Non-pigmented ciliary epithelial cell (primary cell): Measurements from ENCODE around the gene TMEM182.
A peak's percentile ranks its signal among the peaks of the same experiment; 100 is the strongest.

Source experiments
- DNase-seq: peaks from one replicate; pipeline ENCODE4 v3.0.0-alpha.2; 2010; ENCODE audit warnings: low read depth

TMEM182 gene

DNA sequence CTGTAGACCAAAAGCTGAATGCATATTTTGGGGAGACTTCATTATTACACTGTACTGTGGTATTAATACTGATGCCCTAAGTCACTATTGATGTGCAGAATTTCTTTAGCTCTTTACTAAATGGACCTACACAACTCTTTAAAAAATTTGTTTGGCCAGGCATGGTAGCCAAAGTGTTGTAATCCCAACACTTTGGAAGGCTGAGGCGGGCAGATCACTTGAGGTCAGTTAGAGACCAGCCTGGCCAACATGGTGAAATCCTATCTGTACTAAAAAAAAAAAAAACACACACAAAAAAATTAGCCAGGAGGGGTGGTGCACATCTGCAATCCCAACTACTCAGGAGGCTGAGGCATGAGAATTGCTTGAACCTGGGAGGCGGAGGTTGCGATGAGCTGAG, 6.4 kb downstream of the TMEM182 start:
- no peak for DNase-seq

DNA sequence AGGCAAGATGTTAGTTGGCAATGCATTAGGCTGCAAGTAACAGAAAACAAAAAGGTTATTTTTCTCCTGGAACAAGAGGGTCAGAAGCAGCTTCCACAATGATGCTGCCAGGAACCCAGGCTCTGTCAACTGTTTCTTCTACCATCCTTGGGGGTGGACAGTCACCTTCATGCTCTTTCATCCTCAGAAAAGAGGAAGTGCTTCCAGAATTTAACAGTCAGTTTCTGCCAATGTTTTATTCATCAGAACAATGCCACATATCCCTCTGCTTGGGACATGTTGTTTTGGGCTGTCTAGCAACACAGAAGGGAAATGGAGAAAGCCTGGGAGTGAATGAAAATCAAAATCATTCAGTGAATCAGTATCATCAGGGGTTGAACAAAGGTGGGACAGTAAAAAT, 7.1 kb downstream of the TMEM182 start:
- DNase-seq = no peak

DNA sequence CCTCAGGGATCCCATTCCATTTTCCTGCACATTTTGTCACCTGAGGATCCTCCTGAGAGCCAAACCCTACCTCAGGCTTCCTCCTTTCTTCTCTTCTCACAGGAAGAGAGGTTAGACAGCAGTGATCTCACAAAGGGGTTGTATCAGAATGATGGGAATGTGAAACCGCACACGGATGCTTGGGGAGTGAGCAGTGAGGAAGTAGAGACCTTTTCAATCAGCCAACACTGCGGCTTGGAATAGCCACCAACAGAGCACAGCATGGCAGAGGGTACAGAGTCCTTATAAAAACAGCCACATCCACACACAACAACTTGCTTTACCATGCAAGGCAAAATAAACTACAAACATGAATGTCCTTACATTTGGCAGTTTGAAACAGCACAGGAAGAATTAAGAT, 8.7 kb downstream of the TMEM182 start:
- peak; percentile 20 for DNase-seq

DNA sequence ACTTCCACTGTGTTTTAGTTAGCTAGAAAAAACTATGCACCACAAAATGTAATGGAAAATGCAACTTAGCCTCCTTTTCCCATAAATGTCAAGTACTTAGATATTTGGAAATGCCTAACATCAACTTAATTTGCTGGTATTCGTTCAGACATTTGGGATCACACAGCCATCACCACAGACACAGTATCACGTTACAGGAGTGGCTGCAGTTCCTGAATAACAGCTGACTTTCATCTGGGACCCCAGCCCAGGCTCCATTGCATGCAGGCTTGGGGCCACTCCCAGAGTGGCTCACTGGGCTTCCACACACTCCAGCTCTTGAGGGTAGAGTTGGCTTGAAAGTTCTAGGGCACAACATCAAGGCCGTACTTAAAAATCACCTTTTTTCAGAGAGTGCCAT, 9.3 kb downstream of the TMEM182 start:
- no peak for DNase-seq

DNA sequence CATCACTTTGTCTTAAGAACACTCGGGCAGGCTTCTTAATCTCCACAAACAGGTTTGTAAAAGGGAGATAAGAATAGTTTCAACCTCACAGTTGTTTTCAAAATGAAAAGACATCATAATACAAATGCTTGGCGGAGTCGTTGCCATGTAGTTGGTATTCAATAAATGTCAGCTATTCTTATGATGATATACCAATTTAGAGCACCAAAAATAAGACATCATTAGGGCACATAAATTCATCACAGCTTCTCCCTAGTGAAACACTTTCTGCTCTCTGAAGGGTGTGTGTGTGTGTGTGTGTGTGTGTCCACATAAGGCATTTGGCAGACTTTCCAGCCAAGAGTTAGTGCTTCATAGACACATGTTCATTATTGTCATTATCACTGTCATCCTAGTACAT, 10.8 kb downstream of the TMEM182 start:
- no peak for DNase-seq

DNA sequence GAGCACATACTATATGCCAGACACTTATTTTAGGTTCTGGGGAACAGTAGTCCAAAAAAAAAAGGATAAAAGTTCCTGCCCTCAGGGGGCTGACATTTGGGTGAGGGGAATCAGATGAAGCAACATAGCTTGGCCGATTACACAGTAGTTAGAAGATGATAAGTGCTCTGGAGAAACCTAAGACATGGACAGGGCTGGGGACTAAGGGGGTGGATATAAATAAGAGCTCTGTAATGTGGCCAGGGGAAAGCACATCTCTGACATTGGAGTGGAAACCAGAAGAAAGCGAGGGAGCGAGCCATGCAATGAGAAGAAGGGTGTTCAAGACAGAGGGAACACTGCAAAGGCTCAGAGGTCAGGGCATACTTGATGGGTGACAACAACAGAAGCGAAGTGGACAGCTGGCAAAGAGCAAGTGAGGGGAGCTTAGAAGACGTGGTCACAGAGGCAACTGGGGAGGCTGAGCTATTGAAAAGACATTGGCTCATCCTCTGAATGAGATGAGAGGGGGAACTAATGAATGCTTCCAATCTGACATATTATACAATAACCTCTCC, 11.4 kb downstream of the TMEM182 start:
- DNase-seq = no peak

DNA sequence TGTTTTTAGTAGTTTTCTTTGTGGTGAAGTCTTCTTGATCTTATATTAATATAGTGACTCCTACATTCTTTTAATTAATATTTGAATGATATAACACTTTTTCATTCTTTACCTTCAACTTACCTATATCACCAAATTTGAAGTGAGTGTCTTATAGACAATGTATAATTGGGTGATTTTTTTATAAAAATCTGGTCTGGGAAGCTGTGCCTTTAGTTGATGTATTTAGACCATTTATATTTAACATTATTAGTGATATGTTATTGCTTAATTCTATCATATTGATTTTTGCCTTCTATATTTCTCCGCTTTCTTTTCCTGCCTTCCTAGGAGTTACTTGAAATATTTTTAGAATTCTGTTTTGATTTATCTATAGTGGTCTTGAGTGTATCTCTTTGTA, 16.4 kb downstream of the TMEM182 start:
- DNase-seq = no peak

DNA sequence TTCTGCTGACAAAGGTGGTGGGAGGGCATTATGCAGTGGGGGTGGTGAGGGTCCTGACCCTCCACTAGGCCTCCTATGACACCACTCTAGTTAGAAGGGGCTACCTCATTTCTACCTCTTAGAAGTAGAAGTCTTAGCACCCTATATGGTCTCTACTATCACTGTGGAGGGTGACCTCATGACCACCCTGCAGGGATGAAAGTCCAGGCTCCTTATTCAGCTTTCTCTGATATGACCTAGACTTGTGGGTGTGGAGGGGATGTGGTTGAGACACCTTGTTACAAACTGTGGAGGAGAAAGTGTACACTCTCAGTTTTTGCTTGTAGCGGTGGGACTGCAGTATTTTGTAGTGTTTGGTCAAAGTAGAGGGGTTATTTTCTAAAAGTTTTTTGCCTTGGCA, 18.6 kb downstream of the TMEM182 start:
- DNase-seq = no peak

DNA sequence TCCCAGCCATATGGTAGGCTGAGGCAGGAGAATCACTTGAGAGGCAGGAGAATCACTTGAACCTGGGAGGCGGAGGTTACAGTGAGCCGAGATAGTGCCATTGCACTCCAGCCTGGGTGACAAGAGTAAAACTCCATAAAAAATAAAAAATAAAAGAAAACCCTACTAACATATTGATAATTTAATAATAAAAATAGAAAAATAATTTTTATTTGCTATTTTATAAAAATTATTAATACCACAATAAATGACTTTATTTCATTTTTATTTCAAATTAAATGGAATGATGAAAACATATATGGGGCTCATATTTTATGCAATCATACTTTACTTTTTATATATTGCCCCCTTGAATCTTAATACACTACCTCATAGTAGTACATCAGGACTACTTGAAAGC, 20.4 kb downstream of the TMEM182 start:
- no peak for DNase-seq

DNA sequence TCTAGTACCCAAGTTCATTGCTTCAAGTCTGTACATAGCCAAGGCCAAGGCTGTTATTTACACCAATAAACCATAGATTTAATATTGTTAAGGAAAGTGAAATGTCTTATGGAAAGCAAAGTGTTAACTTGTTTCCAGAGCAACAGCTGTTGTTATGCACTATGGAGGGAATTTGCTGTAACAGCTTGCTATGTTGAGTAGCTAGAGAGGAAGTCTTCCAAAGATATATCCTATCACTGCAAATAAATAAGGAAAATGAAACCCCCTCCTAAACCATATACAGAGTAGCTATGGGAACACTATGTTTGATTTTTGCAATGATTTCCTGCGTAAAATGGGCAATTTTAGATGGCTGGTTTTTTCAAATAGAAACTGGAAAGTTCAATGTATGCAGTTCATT, 21.1 kb downstream of the TMEM182 start:
- DNase-seq = no peak

DNA sequence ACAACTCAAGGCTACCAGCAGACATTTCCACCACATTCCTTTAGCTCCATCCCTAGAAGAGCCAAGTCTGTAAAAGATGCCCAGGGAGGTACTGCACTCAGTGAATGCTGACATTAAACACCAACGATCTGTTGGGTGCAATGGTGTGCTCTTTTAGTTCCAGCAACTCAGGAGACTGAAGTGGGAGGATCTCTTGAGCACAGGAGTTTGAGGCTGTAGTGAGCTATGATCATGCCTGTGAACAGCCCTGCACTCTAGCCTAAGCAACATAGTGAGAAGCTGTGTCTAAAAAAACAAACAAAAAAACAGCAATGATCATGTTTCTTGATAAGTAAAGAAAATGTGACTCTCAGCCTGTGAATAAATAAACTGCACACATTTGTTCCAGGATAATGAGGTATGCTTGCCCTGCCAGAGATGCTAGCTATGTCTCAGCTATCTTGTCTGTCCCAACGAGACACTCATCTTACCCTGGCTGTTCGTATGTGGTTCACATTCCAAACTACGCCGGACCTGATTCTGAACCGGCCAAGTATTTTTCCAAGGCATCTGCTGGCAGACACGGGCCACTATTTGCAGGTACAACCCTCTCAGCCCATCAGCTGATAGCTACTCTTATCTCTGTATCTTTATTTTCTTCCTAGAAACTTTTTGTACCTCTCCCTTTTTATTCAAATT, 21.8 kb downstream of the TMEM182 start:
- no peak for DNase-seq

DNA sequence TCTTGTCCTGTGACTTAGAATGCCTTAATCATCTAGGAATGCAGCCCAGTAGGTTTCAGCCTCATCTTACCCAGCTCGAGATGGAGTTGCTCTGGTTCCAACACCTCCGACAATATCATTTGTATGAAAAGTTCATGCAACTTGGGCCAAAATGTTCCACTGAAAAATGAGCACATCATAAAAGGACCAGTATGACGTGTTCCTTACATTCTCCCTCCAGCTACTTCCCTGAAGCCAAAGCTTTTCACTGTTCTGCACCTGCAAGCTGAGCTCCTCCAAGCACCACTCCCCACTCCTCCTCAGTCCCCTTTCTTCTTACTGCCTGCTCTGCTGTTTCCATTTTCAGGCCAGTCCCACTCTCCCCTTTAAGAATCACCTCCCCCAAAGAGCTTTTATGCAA, 23.1 kb downstream of the TMEM182 start:
- no peak for DNase-seq

DNA sequence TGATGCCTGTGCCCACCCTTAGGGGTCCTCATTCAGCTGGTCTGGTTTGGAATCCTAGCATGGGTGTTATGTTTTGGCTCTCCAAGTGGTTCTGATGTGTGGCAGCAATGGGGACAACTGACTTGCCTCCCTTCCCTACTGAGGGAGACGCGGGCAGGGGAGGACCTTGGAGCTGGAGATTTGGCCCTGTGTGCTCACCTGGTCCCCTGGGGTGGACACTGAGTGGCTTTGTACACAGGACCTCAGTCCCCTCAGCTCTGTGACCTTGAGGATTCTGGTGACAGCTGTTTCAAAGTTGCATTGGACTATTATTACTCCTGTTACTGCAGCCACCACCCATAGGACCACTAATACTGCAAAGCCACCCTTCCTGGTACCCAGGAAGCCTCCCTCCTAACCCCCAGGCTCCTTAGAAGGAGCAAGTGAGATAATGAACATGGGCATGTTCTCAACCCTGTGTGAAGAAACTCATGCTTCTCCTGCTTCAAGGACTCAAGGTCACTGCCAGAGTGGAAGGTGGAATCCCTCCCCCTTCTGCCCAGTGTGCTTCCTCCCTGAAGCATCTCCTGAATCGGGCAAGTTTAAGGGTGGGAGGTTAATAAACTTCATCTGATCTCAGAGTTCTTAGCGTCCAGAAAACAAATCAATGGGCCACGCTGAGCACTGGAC, 26.5 kb downstream of the TMEM182 start:
- DNase-seq = no peak

DNA sequence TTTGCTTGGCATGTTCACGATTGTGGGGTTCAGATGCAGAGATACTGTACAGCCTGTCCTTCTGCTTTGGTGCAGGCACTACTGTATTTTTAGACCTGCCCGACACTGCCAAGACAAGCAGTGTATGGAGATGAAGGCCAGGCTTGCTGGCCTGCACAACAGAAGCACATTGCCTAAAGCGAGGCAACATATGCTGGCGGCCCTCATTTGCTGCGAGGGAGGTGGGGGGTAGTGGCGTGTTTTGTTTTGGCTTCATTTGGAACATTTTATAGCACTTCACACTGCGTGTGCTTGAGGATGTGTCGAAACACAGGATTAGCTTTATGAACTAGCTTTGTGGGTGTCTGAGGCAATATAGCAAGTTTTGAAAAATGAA, 27.0 kb downstream of the TMEM182 start:
- DNase-seq = no peak

DNA sequence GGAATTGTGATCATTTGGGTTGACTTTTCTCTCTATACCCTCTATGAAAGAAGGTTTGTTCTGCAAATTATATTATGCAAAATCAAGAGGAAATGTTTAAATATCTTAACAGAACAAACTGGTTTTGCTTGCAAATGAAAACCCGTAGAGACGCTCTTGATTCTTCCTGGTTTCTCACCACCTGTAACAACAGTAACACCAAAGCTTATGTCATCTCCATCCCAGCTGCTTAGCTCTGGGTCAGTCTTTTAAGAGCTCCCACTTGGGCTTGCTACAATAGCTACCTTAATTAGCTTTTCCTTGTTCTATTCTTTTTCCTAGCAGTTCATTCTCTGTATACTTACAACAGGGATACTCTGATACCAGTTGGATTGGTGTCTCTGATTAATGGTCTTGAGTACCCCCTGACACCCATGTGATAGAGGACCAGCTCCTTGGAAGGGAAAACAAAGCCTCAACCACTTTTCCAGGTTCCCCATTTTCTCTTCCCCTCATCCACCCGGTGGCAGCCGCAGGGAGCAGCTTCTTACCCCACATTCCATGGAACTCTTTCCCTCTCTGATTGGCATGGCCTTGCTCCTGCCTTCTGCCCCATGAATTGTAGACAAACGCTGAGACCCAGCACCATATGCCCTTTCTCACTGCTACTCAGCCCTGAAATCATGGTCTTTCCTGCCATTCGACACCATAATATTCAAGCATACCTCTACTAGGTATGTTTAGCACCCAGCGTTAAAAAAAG, 27.7 kb downstream of the TMEM182 start:
- no peak for DNase-seq

DNA sequence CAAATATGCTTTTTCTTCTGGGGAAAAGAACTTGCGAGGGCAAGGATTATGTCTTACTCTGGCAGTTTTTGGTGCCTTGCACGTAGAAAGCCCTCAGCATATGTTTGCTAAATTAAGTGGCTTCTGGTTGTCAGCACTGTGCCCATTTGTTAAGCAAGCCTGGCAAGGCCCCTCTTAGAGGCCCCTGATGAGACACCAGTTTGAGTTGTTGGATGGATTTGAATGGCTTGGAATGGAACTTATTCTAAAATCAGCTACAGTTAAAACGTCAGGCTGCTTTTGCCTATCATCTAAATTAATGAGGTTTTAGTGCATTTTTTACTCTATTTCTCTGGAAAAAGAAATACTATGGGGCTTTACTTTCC, 28.2 kb downstream of the TMEM182 start:
- DNase-seq = no peak

DNA sequence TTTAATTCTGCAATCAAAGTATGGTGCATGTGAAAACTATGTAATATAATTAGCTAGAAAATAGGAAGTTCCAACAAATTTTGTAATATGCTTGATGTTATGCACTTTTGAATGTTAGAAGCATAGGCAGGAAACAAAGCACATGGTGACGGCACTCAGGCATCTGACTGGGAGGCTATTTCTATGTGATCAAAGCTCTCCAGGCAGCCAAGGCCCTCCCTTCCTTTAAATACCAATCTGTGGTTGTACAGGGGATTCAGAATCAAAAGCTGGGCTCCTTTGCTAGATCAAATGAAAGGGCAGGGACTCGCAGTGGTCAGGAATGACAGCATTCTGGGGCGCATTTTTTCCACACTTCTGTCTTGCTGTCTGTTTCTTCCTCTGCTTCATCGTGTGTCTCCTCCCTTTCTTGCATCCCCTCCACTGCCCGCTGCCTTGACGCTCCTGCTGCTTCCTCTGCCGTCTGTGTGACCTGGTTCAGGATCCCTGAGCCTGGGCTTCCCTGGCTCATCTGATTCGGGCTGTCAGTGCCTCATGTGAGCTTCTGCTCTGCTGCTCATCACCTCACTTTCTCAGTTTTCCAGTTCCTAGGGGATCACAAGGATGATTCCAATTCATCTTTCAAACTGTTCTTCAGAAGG, 30.9 kb downstream of the TMEM182 start:
- DNase-seq = no peak

DNA sequence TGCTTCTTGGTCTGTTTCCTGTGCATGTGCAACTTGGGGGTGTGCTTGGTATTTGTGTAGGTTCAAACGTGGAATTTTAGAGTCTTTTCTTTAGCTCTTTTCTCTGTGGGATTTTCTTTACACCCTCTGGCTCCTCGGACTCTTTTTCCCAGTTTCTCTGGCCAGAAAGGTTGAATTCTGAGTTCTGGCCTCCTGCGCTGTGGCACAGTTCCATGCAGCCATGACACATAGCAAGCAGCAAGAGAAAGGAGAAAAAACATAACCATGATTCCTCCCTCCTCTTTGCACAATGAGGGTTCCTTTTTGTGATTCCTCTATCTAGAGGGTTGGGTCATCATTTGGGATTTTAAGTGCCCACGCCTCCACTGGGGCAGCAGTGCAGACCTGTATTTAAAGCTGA, 33.8 kb downstream of the TMEM182 start:
- no peak for DNase-seq

DNA sequence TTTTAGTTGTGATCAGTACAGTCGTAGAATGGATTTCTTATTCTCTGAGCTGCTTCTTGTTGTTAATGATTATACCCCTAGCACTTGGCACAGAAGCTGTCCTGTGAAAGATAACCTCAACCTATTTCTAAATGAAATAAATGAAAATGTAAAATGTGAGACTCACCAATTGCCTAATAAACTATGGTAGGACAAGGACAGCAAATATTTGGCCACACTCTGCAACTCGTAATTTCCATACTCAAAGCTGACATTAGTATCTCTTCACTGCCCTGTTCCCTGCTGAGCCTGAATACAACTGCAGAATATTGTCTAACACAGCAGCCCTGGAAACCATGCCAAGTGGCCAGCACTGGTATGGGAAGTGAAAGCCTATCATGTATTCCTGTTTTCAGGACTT, 34.5 kb downstream of the TMEM182 start:
- DNase-seq = no peak

DNA sequence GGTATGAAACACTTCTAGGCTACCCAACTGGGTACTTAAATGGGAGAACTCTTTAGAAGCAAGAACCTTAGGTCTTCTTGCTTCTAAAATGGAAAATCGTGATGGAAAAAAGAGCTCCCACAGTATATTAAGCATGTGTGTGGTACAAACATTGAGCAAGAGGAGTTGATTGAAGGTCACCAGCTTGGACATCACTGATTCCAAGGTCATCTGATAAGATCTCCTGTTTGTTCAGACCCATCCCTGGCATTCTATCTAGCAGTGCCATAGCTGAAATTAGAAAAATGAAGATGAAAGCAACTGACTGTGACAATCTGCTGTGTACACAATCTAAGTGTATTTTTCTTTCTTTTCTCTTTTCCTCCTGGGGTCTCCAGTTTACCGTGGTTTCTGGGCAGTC, 35.7 kb downstream of the TMEM182 start:
- no peak for DNase-seq

DNA sequence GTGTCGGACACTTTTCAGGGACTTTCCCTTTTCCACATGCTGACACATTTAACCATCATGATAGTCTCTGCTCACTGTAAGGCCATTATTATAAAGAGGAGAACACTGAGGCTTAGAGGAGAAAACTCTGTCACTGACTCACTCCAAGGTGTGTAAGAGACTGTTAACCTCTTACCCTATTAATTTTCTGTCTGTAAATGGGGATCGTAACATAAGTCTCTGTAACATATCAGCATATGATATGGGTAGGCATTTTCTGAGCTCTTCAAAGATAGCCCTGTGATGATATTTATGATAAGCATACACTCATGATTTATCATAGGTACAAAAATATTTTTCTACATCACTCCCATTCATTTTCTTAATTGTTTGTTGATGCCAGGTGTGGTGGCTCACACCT, 36.4 kb downstream of the TMEM182 start:
- no peak for DNase-seq

DNA sequence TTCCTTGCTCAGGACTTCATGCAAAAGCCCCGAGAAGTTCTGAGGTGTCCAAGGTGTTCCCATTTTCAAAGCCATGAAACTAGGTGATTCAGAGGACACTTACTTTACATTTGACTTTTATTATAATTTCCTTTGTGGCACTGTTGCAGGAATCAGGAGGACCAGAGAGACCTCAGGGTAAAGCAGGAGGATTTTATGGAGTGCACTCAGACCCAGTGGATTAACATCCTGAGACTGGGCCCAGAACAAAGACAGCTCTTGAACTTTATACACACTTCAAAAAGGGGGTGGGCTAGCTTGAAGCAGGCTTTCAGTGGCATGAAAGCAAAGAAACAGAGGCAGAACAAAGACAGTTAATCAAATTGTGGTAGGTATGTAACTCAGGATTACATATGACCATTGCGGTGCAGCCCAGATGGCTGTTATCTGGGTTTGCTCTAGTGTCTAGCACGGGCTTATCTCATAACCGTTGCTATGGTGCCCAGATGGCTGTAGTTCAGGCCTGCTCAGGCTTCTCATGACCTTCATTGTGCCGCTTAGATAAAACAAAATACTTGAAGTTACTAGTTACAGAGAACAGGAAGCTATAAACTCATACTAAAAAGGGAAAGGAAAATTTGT, 39.4 kb downstream of the TMEM182 start:
- no peak for DNase-seq
